DND-41 (cell line): ENCODE results near the gene IL1B.

Experiments
- EZH2 ChIP-seq: IDR thresholded peaks from 3 replicates; pipeline ENCODE4 v1.6.1; 2012; ENCODE audit warnings: borderline replicate concordance, low read depth, mild to moderate bottlenecking, moderate library complexity, low read length, inconsistent platforms; ENCODE audit not compliant: severe bottlenecking
- TF ChIP-seq, protein P1 (sequence below): IDR thresholded peaks from 2 replicates; pipeline ENCODE4 v1.5.1; 2012; ENCODE audit warnings: borderline replicate concordance, low read length, moderate library complexity, mild to moderate bottlenecking; ENCODE audit not compliant: poor library complexity, severe bottlenecking; ENCODE audit errors: extremely low read depth

DNA sequence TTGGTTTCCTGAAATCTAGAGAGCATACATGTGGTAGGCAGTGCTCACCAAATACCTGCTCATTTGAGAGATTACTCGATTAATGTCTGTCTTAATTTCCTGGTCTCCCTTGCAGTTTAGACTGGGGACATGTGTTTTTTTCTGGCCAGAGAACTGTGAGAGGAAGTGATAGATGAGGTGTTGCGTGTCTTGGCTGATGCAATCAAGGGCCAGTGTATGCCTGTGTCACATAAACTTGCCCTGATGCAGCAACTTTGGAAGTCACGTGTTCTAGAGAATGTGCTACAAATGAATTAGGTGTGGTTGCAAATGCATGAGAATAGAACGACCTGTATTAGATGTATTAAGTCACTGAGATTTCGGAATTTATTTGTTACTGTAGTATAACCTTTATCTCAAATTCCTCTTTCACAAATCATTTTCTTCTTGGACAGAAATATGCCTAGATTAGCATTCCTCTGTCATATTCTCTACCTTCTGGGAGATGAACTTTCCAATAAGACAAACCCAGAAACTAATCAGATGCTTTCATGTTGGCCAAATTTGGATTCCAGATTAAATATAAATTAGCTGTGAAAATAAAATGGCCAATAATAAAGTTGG, 42.3 kb downstream of the IL1B start:
- TF ChIP-seq, protein P1, sequence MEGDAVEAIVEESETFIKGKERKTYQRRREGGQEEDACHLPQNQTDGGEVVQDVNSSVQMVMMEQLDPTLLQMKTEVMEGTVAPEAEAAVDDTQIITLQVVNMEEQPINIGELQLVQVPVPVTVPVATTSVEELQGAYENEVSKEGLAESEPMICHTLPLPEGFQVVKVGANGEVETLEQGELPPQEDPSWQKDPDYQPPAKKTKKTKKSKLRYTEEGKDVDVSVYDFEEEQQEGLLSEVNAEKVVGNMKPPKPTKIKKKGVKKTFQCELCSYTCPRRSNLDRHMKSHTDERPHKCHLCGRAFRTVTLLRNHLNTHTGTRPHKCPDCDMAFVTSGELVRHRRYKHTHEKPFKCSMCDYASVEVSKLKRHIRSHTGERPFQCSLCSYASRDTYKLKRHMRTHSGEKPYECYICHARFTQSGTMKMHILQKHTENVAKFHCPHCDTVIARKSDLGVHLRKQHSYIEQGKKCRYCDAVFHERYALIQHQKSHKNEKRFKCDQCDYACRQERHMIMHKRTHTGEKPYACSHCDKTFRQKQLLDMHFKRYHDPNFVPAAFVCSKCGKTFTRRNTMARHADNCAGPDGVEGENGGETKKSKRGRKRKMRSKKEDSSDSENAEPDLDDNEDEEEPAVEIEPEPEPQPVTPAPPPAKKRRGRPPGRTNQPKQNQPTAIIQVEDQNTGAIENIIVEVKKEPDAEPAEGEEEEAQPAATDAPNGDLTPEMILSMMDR = no peak
- TF ChIP-seq EZH2 = no peak
